Brain microvascular endothelial cell (primary cell): ENCODE data around the gene OBP2B.

Experiments
- DNase-seq: peaks from one replicate; pipeline ENCODE4 v3.0.0-alpha.2; 2020
- H3K27ac ChIP-seq: fragments of 250-450 bp; sonication (Bioruptor Pico); 2 replicates; pipeline ENCODE4 v1.5.1; 2020; ENCODE audit warnings: mild to moderate bottlenecking, moderate library complexity
- H3K27me3 ChIP-seq: fragments of 250-450 bp; sonication (Bioruptor Pico); replicated peaks from 2 replicates; pipeline ENCODE4 v1.5.1; 2020; ENCODE audit warnings: mild to moderate bottlenecking
- H3K36me3 ChIP-seq: fragments of 250-450 bp; sonication (Bioruptor Pico); replicated peaks from 2 replicates; pipeline ENCODE4 v1.5.1; 2020; ENCODE audit warnings: mild to moderate bottlenecking
- H3K4me3 ChIP-seq: 2 replicates; pipeline ENCODE4 v1.5.1; 2011; ENCODE audit warnings: low read depth, mild to moderate bottlenecking, control low read depth, low read length, moderate library complexity
- in situ Hi-C: cut with HindIII; loops from 2 replicates; pipeline ENCODE4 v1.10.0; 2017; ENCODE audit warnings: low sequenced_read_pairs, low pct_ligation_motif_present
- TF ChIP-seq, protein P1 (sequence below): IDR thresholded peaks from 2 replicates; pipeline ENCODE4 v1.5.1; 2011; ENCODE audit warnings: low read depth, mild to moderate bottlenecking, moderate library complexity, low read length, control low read depth, inconsistent platforms; ENCODE audit errors: missing control alignments

The OBP2B gene

DNA sequence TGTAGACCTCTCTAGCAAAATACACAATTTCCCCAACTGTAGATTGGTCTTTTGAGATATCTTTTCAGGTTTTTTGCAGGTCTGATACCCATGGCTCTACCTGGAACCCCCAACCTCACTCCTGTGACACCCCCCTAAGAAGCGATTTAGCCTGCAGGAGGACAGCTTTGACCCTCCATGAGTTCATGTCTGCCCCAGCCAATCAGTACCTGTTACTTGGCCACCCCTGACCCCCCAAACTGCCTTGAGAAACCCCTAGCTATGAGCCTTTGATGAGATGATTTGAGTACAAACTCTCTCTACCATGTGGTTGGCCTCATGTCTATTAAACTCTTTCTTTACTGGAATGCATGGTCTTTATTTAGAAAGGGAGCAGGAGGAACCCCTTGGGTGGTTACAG is 40.3 kb upstream of the OBP2B start:
- H3K27me3 ChIP-seq: peaks cover 12% of the 10 kb centered on the region
- TF ChIP-seq, protein P1, sequence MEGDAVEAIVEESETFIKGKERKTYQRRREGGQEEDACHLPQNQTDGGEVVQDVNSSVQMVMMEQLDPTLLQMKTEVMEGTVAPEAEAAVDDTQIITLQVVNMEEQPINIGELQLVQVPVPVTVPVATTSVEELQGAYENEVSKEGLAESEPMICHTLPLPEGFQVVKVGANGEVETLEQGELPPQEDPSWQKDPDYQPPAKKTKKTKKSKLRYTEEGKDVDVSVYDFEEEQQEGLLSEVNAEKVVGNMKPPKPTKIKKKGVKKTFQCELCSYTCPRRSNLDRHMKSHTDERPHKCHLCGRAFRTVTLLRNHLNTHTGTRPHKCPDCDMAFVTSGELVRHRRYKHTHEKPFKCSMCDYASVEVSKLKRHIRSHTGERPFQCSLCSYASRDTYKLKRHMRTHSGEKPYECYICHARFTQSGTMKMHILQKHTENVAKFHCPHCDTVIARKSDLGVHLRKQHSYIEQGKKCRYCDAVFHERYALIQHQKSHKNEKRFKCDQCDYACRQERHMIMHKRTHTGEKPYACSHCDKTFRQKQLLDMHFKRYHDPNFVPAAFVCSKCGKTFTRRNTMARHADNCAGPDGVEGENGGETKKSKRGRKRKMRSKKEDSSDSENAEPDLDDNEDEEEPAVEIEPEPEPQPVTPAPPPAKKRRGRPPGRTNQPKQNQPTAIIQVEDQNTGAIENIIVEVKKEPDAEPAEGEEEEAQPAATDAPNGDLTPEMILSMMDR: no peak
- no peak overlapping the region for H3K4me3 ChIP-seq
- no peak overlapping the region for H3K27ac ChIP-seq
- in situ Hi-C loops: no loop called here
- H3K36me3 ChIP-seq: no peaks in the 10 kb centered on the region
- DNase-seq: no peak

DNA sequence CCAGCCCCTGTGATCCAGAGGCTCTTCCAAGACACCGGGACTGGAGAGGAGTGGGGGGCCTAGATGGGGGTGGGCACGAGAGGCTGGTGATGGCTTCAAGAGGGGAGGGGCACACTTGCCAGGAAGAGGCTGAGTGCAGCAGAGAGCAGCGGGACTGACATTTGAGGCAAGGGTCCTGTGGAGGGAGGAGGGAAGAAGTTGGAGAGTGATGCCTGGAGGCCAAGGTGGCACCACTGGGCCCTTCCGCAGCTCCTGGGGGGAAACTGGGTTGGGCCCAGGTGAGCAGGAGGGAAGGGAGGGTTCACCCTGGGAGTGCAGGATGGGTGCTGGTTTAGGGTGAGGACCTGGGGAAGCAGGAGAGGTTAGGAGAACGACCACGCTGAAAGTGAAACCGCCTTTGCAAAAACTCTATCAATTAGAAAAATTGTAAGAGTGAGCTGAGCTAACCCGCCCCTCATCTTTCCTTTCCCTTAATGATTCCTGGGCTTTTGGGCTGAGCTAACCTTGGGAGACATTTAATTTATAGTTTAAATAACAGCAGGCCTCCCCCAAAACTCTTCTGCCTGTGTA is 39.8 kb upstream of the OBP2B start:
- DNase-seq: no peak
- in situ Hi-C loops: no loop called here
- H3K4me3 ChIP-seq: no peak overlapping the region
- no peaks in the 10 kb centered on the region for H3K36me3 ChIP-seq
- TF ChIP-seq, protein P1: no peak
- no peak overlapping the region for H3K27ac ChIP-seq
- H3K27me3 ChIP-seq: peaks cover 12% of the 10 kb centered on the region

DNA sequence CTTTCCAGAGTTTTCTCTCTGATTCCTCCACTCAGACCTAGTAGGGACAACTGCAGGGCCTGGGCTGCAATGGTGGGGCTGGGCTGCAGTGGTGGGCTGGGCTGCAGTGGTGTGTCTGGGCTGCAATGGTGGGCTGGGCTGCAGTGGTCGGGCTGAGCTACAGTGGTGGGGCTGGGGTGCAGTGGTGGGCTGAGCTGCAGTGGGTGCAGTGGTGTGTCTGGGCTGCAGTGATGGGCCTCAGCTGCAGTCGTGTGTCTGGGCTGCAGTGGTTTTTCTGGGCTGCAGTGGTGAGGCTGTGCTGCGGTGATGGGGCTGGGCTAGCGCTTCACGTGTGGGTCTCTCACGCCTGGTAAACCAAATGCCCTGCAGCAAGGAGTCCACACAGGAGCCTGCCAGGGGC is 38.6 kb upstream of the OBP2B start:
- Histone ChIP-seq H3K36me3 (no peaks in the 10 kb centered on the region), H3K4me3 (no peak overlapping the region), H3K27ac (no peak overlapping the region), H3K27me3 (peaks cover 12% of the 10 kb centered on the region)
- TF ChIP-seq, protein P1: no peak
- no peak for DNase-seq
- in situ Hi-C loops: no loop called here

DNA sequence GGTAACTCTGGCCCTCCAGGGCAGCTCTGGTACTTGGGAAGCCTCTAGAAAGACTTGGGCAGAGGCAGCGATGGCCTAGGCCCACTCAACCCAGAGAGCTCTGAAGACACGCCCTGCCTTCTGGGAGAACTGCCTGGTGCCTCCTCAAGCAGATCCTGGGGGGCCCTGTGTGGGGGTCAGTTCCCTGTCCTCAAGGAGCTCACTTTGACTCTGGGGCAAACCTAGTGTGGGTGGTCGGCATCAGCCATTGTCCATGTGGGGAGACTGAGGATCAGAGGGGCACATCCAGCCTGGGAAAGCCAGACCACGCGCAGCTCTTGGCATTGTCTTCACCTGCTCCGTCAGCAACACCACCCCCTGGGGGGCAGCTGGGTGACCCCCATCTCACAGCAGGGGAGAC is 37.9 kb upstream of the OBP2B start:
- no peak overlapping the region for H3K4me3 ChIP-seq
- H3K36me3 ChIP-seq: no peaks in the 10 kb centered on the region
- H3K27ac ChIP-seq: no peak overlapping the region
- DNase-seq: no peak
- peaks cover 12% of the 10 kb centered on the region for H3K27me3 ChIP-seq
- TF ChIP-seq, protein P1: no peak
- in situ Hi-C loops: no loop called here

DNA sequence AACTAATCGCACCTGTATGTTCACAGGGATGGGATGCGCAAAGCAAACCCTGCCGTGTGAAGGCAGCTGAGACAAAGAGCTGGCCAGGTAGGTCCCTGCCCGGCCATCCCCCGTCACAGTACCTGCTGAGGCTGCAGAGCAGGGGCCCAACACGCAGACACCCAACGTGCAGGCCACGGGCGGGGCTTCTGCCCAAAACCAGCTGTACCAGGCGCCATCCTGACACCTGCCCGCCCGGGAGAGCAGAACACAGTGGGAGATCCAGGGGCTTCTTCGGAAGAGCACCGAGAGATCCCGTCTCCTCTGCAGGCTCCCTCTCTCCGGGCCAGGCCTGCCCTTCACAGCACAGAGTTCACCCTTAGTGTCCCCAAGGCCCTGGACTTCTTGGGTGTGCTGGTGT is 37.5 kb upstream of the OBP2B start:
- H3K27ac ChIP-seq: no peak overlapping the region
- DNase-seq: no peak
- H3K4me3 ChIP-seq: no peak overlapping the region
- no peaks in the 10 kb centered on the region for H3K36me3 ChIP-seq
- peaks cover 12% of the 10 kb centered on the region for H3K27me3 ChIP-seq
- in situ Hi-C loops: no loop called here
- TF ChIP-seq, protein P1: no peak

DNA sequence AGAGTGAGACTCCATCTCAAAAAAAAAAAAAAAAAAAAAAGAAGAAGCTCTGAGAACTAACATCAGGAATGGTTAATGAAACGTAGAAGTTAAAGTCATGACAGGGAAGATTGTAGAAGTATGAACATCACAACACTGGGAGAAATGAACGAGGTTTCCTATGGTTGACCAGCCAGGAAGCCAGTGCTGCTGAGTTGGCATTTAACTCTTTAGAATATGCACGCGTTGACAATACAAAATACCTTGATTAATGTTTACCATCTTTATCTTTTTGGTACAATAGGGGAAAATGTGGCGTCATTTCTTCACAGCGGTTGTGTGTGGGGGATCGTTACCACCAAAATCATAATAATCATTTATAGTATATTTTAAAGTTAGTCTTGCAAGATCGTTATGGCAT is 33.9 kb upstream of the OBP2B start:
- TF ChIP-seq, protein P1: no peak
- Histone ChIP-seq H3K27ac (no peak overlapping the region), H3K4me3 (no peak overlapping the region), H3K36me3 (no peaks in the 10 kb centered on the region), H3K27me3 (no peaks in the 10 kb centered on the region)
- in situ Hi-C loops: no loop called here
- no peak for DNase-seq
